GM23338 (cell line): Measurements from ENCODE around the gene OR52W1. TPM values are rescaled to one million over a fixed set of nuclear protein-coding genes. Genes with fewer than 3 reads are reported as not detected.

Source experiments
- EZH2 ChIP-seq: fragments of 200-600 bp; sonication (generic); IDR thresholded peaks from one replicate; pipeline ENCODE4 v1.8.0; 2017; ENCODE audit warnings: antibody characterized with exemption, mild to moderate bottlenecking, low read depth; ENCODE audit not compliant: unreplicated experiment
- EZH2phosphoT487 ChIP-seq: fragments of 200-600 bp; sonication (generic); IDR thresholded peaks from one replicate; pipeline ENCODE4 v1.8.1; 2018; ENCODE audit warnings: antibody characterized with exemption; ENCODE audit not compliant: unreplicated experiment
- JUNB ChIP-seq: IDR thresholded peaks from one replicate; pipeline ENCODE4 v1.6.1; 2016; ENCODE audit warnings: antibody characterized with exemption; ENCODE audit not compliant: unreplicated experiment
- NANOG ChIP-seq: IDR thresholded peaks from 2 replicates; pipeline ENCODE4 v1.6.1; 2016; ENCODE audit warnings: antibody characterized with exemption, borderline replicate concordance
- POLR2AphosphoS5 ChIP-seq: IDR thresholded peaks from 2 replicates; pipeline ENCODE4 v1.6.1; 2016; ENCODE audit warnings: antibody characterized with exemption, low read depth
- REST ChIP-seq: IDR thresholded peaks from one replicate; pipeline ENCODE4 v1.6.1; 2018; ENCODE audit warnings: antibody characterized with exemption; ENCODE audit not compliant: unreplicated experiment
- ZNF114 ChIP-seq: fragments of 250-450 bp; sonication (Bioruptor Pico); IDR thresholded peaks from 2 replicates; pipeline ENCODE4 v1.5.0; 2020; ENCODE audit warnings: mild to moderate bottlenecking, moderate library complexity
- ZNF331 ChIP-seq: fragments of 250-450 bp; sonication (Bioruptor Pico); IDR thresholded peaks from 2 replicates; pipeline ENCODE4 v1.5.0; 2020; ENCODE audit warnings: low read depth, mild to moderate bottlenecking, moderate library complexity
- ZNF462 ChIP-seq: fragments of 250-450 bp; sonication (Bioruptor Pico); IDR thresholded peaks from 2 replicates; pipeline ENCODE4 v1.5.0; 2020; ENCODE audit warnings: mild to moderate bottlenecking, moderate library complexity
- polyA plus RNA-seq: library from polyadenylated mRNA; unstranded; fragments of >200 nt; fragmentation: Nextera tagmentation; extraction: Ambion mirVana; gene quantifications from 2 replicates; pipeline ENCODE4 v1.2.1, GENCODE V29; 2016
- total RNA-seq: library from RNA; depleted of rRNA; stranded (reverse); fragments of >200 nt; shearing (Covaris generic); gene quantifications from 2 replicates; pipeline ENCODE4 v1.2.3, GENCODE V29; 2014

Gene OR52W1
- total and polyA plus RNA-seq, 2 experiments from 2014 or later: not detected

- TF ChIP-seq ZNF462 (CRISPR knock-in tag): no peak
- TF ChIP-seq EZH2phosphoT487: no peak
- TF ChIP-seq ZNF331 (CRISPR knock-in tag): no peak
- no peak for TF ChIP-seq ZNF114 (CRISPR knock-in tag)
- TF ChIP-seq EZH2: no peak
- TF ChIP-seq POLR2AphosphoS5: no peak
- no peak for TF ChIP-seq NANOG
- no peak for TF ChIP-seq REST
- TF ChIP-seq JUNB: no peak
Observed at GRCh38 chr11:6228520-6228919, 29.5 kb downstream of the OR52W1 start (continued).
